CD14-positive monocyte (primary cell): Measurements from ENCODE around the gene S100A14. TPM values are rescaled to one million over a fixed set of nuclear protein-coding genes. Genes with fewer than 3 reads are reported as not detected.

Experiments
- DNase-seq, 3 donors: peaks; one replicate each; pipeline ENCODE4 v3.0.0-alpha.2; 2011 to 2022
- H2AFZ ChIP-seq: 2 replicates; pipeline ENCODE4 v1.6.0; 2012; ENCODE audit warnings: mild to moderate bottlenecking, low read depth, low read length, inconsistent platforms; ENCODE audit not compliant: insufficient read depth, poor library complexity, severe bottlenecking
- H3K27ac ChIP-seq, 2 donors: 1 replicate in 1 of 2; 2 replicates in 1 of 2; pipeline ENCODE4 v1.5.1; 2012 to 2013; ENCODE audit warnings: low read length in 2 of 2, control low read depth in 1 of 2, inconsistent platforms in 1 of 2, low read depth in 1 of 2, mild to moderate bottlenecking in 1 of 2
- H3K27me3 ChIP-seq, 2 donors: one replicate each; pipeline versions ENCODE4 v1.6.0 to v1.6.1; 2011 to 2013; ENCODE audit warnings: low read length in 2 of 2; ENCODE audit not compliant: control insufficient read depth in 2 of 2, insufficient read depth in 2 of 2
- H3K36me3 ChIP-seq, 2 donors: replicated peaks in 1 of 2; 1 replicate in 1 of 2; 2 replicates in 1 of 2; pipeline versions ENCODE4 v1.5.1 to v1.6.1; 2012 to 2013; ENCODE audit warnings: low read length in 2 of 2, control low read depth in 1 of 2, inconsistent platforms in 1 of 2, mild to moderate bottlenecking in 1 of 2; ENCODE audit not compliant: insufficient read depth in 2 of 2, control insufficient read depth in 1 of 2
- H3K4me1 ChIP-seq, 2 donors: 1 replicate in 1 of 2; 2 replicates in 1 of 2; pipeline versions ENCODE4 v1.5.1 to v1.6.1; 2012 to 2013; ENCODE audit warnings: low read length in 2 of 2, control low read depth in 1 of 2, inconsistent platforms in 1 of 2, mild to moderate bottlenecking in 1 of 2, moderate library complexity in 1 of 2; ENCODE audit not compliant: insufficient read depth in 2 of 2, control insufficient read depth in 1 of 2
- H3K4me2 ChIP-seq: replicated peaks from 2 replicates; pipeline ENCODE3; 2012; ENCODE audit warnings: low read length, moderate library complexity, mild to moderate bottlenecking; ENCODE audit not compliant: poor library complexity, severe bottlenecking; ENCODE audit errors: extremely low read depth
- H3K4me3 ChIP-seq, 3 experiments: fragments of 200-600 bp in 1 of 3; sonication (generic) in 1 of 3; replicated peaks in 1 of 3; 1 replicate in 2 of 3; 2 replicates in 1 of 3; pipeline ENCODE4 v1.5.1; 2011 to 2013; ENCODE audit warnings: low read length in 3 of 3, mild to moderate bottlenecking in 3 of 3, control low read depth in 2 of 3, low read depth in 2 of 3, inconsistent platforms in 1 of 3, moderate library complexity in 1 of 3
- H3K79me2 ChIP-seq: 2 replicates; pipeline ENCODE4 v1.6.0; 2012; ENCODE audit warnings: mild to moderate bottlenecking, control low read depth, inconsistent platforms, low read length, moderate library complexity; ENCODE audit not compliant: insufficient read depth
- H3K9ac ChIP-seq: 2 replicates; pipeline ENCODE4 v1.6.0; 2017; ENCODE audit warnings: low read length, mild to moderate bottlenecking; ENCODE audit not compliant: insufficient read depth, poor library complexity, severe bottlenecking
- H3K9me3 ChIP-seq, 2 donors: replicated peaks in 1 of 2; 1 replicate in 1 of 2; 2 replicates in 1 of 2; pipeline versions ENCODE4 v1.5.1 to v1.6.1; 2012 to 2013; ENCODE audit warnings: low read length in 2 of 2, control low read depth in 1 of 2; ENCODE audit not compliant: control insufficient read depth in 1 of 2, insufficient read depth in 1 of 2
- H4K20me1 ChIP-seq: 2 replicates; pipeline ENCODE4 v1.6.0; 2012; ENCODE audit warnings: mild to moderate bottlenecking, low read length, control low read depth, moderate library complexity; ENCODE audit not compliant: insufficient read depth
- H3K27ac Mint-ChIP-seq, 7 donors: one replicate each; pipeline ENCODE4 v1.8.0; 2020; ENCODE audit warnings: mild to moderate bottlenecking in 7 of 7, mixed read lengths in 7 of 7, moderate library complexity in 6 of 7, inconsistent platforms in 2 of 7
- H3K27me3 Mint-ChIP-seq, 3 donors: one replicate each; pipeline ENCODE4 v1.8.0; 2021 to 2022; ENCODE audit warnings: low read depth in 3 of 3, mild to moderate bottlenecking in 3 of 3, mixed read lengths in 3 of 3, moderate library complexity in 3 of 3, inconsistent platforms in 1 of 3
- H3K36me3 Mint-ChIP-seq, 2 donors: one replicate each; pipeline ENCODE4 v1.8.0; 2020; ENCODE audit warnings: mixed read lengths in 2 of 2, inconsistent platforms in 1 of 2, mild to moderate bottlenecking in 1 of 2
- H3K4me1 Mint-ChIP-seq: one replicate; pipeline ENCODE4 v1.8.0; 2020; ENCODE audit warnings: mild to moderate bottlenecking, mixed read lengths
- H3K4me3 Mint-ChIP-seq, 2 donors: one replicate each; pipeline ENCODE4 v1.8.0; 2020; ENCODE audit warnings: mild to moderate bottlenecking in 2 of 2, mixed read lengths in 2 of 2, moderate library complexity in 1 of 2
- H3K9me3 Mint-ChIP-seq, 7 donors: one replicate each; pipeline ENCODE4 v1.8.0; 2020 to 2022; ENCODE audit warnings: mixed read lengths in 7 of 7, mild to moderate bottlenecking in 6 of 7, moderate library complexity in 6 of 7, inconsistent platforms in 2 of 7
- CTCF ChIP-seq: fragments of 200-600 bp; IDR thresholded peaks from one replicate; pipeline ENCODE4 v1.8.0; 2022; ENCODE audit warnings: antibody characterized with exemption, mild to moderate bottlenecking
- WGBS: methylation state at CpG from one replicate; pipeline ENCODE4 v1.1.5; 2013; ENCODE audit warnings: missing lambda C conversion rate; ENCODE audit not compliant: insufficient coverage; 5-methylcytosine and 5-hydroxymethylcytosine counted together
- intact Hi-C, 2 donors: fragments of 100-400 bp; cut with micrococcal nuclease; formaldehyde crosslinking; loops; one replicate each; pipeline versions ENCODE4 v1.15.0 to v1.15.1; 2023
- polyA plus RNA-seq, 3 donors: library from polyadenylated mRNA; depleted of rRNA in 1 of 3; unstranded in 2 of 3; stranded (reverse) in 1 of 3; fragments of 300-500 nt in 2 of 3; fragments of >200 nt in 1 of 3; fragmentation: Illumina TruSeq in 2 of 3; gene quantifications; 1 replicate in 2 of 3; 2 replicates in 1 of 3; pipeline ENCODE4 v1.2.3, GENCODE V29; 2012 to 2021

Gene S100A14
- polyA plus RNA-seq, 3 donors, result 0.08 TPM; not detected in 2

- H3K27me3 Mint-ChIP-seq, result peaks cover 2 to 4% (median 3%) of the 10 kb centered on the region in 3 donors
- no peak overlapping the region for H3K4me3 Mint-ChIP-seq
- Histone ChIP-seq H3K4me2 (no peak overlapping the region), H3K27me3 (no peaks in the 10 kb centered on the region), H4K20me1 (no peaks in the 10 kb centered on the region), H3K4me1 (peaks cover 26 to 35% of the 10 kb centered on the region in 2 donors), H3K9ac (no peak overlapping the region), H2AFZ (no peak overlapping the region), H3K36me3 (no peaks in the 10 kb centered on the region), H3K79me2 (no peaks in the 10 kb centered on the region), H3K4me3 (no peak overlapping the region), H3K27ac (no peak overlapping the region), H3K9me3 (no peaks in the 10 kb centered on the region)
- H3K36me3 Mint-ChIP-seq, result no peaks in the 10 kb centered on the region
- H3K27ac Mint-ChIP-seq, result peak overlapping the region in 1 of 7 donors; percentile 46
- intact Hi-C loops, result no loop called here
- no peak for DNase-seq
- WGBS, result no CpG with 5 or more reads among the region's 11 CpGs
- TF ChIP-seq CTCF, result no peak
- H3K4me1 Mint-ChIP-seq, result peaks cover 41% of the 10 kb centered on the region
- H3K9me3 Mint-ChIP-seq, result peaks cover 0 to 6% (median 0%) of the 10 kb centered on the region in 7 donors
Measured at GRCh38 chr1:153606194-153606593, 9.9 kb downstream of the S100A14 start.

DNA sequence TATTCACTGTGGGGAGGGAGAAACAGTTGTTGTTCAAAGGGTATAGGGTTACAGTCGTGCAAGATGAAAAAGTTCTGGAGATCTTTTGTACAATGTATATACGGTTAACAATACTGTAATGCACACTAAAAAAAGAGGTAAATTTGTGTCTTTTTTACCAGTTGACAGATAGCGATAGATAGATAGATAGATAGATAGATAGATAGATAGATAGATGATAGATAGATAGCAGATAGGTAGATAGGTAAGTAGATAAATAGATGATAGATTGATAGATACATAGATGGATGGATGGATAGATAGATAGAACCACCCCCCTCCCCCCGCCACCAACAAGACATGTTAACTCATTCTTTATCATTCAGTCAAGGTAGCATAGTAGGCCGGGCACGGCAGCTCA, 13.4 kb downstream of the S100A14 start:
- Histone ChIP-seq H3K79me2 (no peaks in the 10 kb centered on the region), H3K27me3 (no peaks in the 10 kb centered on the region)
- no peak overlapping the region for H3K27ac Mint-ChIP-seq

More for the DNA sequence above, 13.4 kb downstream of the S100A14 start:
- intact Hi-C loops, result no loop called here
- Mint-ChIP-seq H3K9me3 (peaks cover 0 to 4% (median 0%) of the 10 kb centered on the region in 7 donors), H3K36me3 (no peaks in the 10 kb centered on the region), H3K27me3 (peaks cover 1 to 3% (median 2%) of the 10 kb centered on the region in 3 donors), H3K4me3 (no peak overlapping the region), H3K4me1 (peaks cover 43% of the 10 kb centered on the region)
- no peaks in the 10 kb centered on the region for H3K9me3 ChIP-seq
- no peaks in the 10 kb centered on the region for H4K20me1 ChIP-seq
- H3K4me2 ChIP-seq, result no peak overlapping the region
- no peak for DNase-seq
- no peak overlapping the region for H3K9ac ChIP-seq
- 100% methylated on average over 1 of the region's 6 CpGs for WGBS
- no peak overlapping the region for H2AFZ ChIP-seq
- no peak overlapping the region for H3K27ac ChIP-seq
- peaks cover 26 to 39% of the 10 kb centered on the region in 2 donors for H3K4me1 ChIP-seq
- no peak overlapping the region for H3K4me3 ChIP-seq
- no peaks in the 10 kb centered on the region for H3K36me3 ChIP-seq
- no peak for TF ChIP-seq CTCF
